Stimulated activated CD4-positive, alpha-beta T cell treated with anti-CD3 and anti-CD28 coated beads, Interleukin-4, amount 100 ng/mL, for 48 hours (primary cell): ENCODE data around the gene NFATC2.

Experiments
- DNase-seq, 2 donors: peaks; one replicate each; pipeline ENCODE4 v3.0.0-alpha.2; 2020; ENCODE audit warnings: low read depth in 2 of 2

Gene NFATC2

DNA sequence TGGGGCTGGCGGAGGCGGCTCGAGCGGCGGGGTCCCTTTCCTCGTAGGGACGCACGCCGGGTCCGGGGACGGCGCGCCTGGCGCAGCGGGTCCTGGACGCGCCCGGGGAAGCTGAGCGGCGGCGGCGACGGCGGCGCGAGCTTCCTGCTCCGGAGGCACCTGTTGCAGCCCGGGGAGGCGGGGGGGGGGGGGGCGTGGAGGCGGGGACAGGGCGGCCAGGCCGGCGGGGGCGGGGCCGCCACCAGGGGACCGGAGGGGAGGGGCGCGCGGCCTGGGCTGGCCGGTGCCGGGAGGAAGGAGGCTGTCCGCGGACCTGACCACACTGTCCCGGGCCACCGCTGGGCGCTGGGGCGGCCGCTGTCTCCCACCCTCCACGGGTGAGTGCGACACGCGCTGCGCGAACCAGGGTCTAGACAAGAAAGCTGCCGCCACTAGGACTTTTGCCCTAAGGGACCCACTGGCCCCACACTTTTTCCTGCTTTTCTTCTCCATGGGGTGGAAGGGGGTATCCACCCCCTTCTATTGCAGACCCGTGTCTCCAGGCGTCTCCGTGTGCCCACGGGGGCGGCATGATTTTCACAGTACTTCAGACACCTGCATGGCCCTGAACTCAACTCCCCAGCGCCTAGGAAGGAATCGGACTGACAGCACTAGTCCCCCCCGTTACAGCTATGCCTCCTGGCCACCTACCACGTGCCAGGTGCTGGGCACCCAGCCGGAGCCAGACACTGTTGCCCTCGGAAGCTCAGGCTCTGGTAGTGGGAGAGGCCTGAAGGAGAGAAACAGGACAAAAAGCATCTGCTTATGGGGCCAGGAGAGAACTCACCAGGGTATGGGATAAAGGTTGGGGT is at the start of gene NFATC2:
Gene NFATC2, minus strand, starts transcription at position 149 of the 851 bp plus-strand sequence. CDS start 220 bp downstream, outside the sequence.
- DNase-seq: no peak

DNA sequence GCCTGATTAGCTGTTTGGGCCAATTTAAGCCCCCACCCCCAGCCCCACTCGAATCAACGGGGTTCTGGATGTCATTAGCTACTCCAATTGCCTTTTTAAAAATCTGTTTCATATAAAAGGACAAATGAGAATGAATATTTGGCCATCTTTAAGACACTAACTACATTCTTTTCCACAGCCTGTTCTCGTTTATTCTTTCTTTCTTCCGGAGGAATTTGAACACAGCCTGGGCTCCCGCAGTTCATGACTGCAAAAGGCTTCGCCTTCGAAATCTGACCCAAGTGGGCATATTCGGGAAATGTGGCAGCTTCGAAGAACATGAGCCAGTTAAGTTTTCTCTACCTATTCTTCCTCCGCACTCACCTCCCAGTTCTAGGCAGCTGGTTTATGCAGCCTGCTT is 49.4 kb upstream of the NFATC2 start:
- DNase-seq: no peak

DNA sequence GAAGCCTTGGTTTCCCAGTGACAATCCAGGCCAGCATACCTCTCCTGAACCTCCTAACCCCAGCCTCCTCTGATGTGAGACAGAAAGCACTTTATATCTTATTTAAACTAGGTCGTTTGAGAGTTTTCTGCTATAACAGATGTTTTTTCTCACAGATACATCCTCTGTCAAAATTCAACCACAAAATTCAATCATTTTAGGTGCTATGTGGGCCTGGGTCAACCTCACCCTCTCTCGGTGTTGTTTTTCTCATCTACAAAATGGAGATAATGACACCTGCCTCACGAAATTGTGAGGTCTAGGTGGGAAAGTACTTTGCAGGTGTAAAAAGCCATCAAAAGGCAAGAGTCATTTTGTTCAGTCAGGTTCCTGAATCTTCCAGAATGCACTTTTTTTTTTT is 46.2 kb upstream of the NFATC2 start:
- DNase-seq: no peak

DNA sequence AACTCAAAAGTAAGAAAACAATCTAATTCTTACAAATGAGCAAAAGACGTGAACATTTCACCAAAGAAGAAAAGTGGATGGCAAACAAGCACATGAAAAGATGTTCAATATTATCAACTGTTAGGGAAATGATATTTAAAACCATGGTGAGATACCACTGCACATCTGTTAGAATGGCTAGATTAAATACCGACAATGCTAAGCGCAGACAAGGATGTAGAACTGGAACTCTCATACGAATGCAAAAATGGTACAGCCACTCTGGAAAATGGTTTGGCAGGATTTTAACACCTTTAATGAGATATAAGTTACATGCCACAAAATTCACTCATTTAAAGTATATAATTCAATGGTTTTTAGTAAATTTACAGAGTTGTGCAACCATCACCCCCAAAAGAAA is 44.6 kb upstream of the NFATC2 start:
- DNase-seq: no peak

DNA sequence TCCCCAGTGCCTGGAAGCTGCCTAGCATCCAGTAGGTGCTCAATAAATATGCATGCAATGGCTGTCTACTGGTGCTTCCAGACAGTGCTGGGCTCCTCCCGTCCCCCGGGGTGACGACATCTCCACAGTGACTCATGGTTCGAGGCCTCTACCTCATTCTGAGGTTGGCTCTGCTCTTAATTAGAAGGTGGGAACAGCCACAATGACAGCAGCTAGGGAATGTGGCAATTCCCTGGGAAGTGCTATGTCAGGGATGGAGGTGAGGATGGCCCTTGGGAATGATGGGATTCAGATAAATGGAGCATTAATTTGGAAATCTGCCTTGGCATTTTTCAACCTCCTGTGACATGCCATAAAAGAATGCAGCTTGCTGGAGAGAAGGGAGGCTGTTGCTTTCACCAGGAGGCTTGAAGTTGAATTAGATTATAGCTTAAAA is 43.5 kb upstream of the NFATC2 start:
- DNase-seq: no peak

DNA sequence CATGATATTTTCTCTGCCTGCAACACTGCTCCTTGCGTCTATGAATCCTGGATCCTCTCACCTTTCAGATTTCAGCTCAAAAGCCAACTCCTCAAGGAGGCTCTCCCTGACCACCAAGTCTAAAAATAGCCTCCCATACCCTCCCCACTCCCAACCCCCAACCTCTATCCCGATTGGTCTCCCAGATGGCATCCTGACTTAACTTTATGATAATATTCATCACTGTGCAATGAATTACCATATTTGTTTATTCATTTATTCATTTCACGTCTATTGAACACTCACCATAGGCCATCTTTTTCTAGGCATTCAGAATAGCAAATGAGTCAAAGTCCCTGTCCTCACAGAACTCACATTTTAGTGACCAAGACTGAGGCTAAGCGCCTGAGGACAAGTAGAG is 42.6 kb upstream of the NFATC2 start:
- no peak for DNase-seq

DNA sequence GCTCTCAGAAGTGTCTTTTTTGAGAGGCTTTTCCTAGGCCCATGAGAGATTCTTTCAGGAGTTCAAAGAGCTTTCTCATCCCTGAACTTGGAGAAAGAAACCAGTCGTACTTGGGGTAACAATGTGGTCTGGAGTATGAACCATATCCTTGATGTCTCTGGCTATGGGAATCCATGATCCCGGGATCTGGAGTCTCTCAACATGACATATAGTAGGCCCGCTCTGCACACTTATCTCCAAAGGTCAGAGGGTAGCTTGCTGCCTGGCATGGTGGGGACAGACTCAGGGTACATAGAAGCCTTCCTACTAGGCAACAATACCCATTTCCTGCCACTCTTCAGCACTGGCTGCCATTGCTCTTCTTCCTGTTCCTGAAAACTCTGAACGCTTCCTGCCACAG is 42.2 kb upstream of the NFATC2 start:
- no peak for DNase-seq

DNA sequence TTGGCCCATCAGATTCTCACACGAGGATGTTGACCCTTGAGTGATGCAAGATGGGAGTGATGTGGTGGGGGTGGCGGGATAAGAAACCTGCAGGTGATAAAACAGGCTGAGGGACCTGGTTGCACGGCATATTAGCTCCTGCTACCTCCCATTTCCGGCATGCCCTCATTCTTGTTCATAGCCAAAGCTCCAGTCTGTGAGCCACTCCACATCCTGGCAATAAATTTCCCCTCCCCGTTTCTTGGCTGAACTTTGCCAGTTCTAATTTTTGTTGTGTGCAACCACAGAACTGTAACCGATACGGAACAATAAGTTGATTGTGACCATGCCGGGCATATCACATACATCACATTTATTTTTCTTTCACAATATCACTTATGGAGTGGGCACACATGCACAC is 41.6 kb upstream of the NFATC2 start:
- DNase-seq: no peak

DNA sequence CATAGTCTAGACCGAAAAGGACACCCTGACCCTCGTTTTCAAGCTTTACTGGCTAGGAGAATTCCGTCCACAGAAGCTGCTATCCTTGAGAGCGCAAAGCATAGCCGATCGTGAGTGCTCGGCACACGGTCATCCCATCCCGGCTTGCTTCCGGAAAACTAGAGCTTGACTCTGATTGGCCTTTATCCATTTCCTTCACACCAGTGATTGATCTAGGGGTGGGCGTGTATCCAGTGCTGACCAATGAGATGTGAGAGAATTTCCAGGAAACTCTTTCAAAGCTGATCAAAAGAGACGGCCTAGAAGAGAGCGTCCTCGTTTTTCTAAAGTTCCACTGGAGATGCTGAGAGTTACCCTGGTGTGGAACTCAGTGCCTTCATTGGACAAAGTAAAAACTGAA is 41.0 kb upstream of the NFATC2 start:
- no peak for DNase-seq

DNA sequence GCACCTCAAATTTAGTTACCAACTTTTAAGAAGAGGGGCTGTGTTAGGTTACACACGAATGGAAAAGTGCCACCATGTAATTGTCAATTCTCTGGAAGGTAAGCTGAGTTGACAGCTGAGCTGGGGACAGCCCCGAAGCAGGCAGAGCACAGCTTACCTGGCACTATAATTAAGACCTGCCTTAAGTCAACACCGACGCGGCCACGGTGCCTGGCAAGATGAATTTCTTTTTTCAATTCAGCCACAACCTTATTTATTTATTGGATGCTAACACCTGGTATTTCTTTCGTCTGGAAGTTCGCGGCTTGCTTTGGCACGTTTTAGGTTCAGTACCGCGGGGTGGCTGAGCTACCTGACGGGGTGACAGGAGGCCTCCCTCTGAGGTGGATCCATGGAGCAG is 40.6 kb upstream of the NFATC2 start:
- DNase-seq: no peak

DNA sequence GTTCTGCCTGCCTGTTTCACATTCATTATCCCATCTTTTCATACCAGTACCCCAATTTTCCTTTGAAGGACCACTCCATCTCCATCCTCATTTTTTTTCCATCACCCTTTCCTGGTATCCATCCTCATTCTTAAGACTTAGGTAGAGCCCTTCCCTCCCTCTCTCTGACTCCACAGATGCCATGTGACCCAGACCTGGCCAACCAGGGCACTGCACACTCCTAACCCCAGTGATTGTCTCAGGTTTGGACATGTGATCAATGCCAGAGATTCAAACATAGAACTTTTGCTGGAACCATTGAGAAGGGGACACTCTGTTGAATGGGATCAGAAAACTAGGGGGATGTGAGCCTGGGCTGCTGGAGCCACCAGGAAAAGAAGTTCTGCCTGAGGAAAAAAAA is 39.1 kb upstream of the NFATC2 start:
- no peak for DNase-seq

DNA sequence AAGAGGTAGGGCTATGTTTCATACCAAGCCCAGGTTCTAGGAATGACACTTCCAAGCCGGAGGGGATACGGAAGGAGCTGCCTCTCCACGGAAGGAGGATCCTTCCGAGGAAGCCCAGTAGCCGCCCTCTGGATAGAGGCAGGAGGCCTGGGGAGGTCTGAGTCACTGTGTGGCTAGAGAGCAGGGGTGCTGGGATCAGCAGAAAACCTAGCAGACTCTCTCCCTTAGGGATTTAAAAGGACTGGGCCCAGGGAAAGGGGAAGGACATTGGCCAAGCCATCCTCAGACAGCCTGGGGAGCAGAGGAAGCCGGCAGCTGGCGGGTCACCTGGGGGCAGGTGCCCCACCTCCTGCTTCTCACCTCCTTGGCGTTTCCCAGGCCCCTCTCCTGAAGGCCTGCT is 36.6 kb upstream of the NFATC2 start:
- DNase-seq: no peak

DNA sequence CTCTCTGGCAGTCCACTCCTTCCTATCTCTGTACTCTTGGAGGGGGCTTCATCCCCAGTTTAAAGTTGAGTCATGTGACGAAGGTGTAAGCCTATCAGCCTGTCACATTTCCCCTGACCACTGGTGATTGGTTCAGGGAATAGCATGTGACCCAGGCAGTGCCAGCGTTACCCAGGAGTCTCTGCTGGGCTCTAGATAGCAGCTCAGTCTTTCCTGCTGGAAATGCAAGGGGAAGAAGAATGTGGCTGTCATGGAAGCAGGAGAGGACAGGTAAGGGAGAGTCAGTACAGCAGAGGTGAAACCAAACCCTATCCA is 35.6 kb upstream of the NFATC2 start:
- DNase-seq: no peak

DNA sequence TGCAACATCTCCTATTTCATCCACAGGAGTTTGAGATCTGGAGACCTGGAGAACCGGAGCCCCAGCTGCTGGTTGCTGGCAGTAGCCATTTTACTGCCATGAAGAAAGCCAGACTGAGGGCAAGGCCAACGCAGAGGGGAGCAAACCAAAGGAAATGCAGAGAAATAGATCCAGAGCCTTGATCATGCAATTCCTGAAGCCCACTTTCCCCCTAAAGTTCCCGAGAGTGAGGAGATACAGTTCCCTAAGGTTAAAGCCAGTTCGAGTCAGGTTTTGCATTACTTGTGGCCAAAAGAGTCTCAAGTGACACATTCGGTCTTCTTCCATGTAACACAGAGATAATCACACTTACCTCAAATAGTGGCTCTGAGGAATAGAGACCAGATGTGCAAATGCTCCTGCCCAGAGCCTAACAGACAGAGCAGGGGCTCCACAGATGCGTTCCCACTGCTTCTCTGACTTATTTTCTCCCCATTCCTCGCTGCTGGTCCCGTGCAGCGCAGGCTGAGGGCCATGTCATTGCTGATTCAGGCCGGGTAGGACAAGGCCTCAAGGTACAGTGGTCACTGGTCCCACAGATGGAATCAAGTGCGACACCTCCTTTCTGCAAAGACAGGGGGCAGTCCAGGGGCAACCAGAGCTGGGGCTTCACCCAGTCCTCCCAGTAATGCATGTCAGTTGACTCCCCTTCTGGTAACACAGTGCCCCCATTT is 35.1 kb upstream of the NFATC2 start:
- DNase-seq: no peak

DNA sequence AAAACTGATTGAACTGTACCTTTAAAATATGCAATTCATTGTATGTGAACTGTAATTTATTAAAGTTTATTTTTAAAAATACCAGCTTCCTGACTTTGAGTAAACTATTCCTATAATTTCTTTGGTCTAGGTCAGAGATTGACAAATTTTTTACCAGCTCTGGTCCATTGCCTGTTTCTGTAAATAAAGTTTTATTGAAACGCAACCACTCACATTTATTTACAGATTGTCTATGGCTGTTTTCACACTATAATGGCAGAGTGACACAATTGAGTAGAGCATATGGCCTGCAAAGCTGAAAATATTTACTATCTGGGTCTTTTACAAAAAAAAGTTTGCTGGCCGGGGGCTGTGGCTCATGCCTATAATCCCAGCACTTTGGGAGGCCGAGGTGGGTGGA is 33.0 kb upstream of the NFATC2 start:
- no peak for DNase-seq

DNA sequence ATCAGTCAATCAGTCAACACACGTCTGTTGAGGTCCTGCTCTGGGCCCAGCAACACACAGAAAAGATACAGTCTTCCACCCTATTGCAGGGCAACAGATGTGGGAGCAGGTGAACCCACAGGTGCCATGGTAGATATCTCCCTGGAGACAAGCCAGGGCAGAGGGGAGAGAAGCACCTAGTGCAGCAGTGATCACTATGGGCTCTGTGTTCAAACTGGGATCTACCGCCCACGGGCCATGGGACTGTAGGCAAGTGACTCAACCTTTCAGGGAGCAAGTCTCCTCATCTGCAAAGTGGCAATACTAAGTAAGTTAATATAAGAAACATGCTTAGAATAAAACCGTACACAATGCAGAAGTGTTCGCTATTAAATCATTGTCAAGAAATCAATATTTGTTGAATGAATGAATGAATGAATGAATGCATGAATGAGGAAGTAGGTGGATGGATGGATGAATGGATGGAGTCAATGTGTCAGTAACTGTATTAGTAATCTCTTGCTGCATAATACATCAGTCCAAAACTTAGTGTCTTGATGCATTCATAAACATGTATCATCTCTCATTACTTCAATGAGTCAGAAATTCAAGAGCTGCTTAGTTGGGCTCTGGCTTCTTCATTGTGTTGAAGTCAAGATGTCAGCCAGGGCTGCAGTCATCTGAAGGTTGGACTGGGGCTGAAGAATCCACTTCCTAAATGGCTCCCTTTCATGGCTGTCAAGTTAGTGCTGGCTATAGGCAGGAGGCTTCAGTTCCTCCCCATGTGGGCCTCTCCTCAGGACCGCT is 31.9 kb upstream of the NFATC2 start:
- peak; percentile 49 to 57 for DNase-seq

DNA sequence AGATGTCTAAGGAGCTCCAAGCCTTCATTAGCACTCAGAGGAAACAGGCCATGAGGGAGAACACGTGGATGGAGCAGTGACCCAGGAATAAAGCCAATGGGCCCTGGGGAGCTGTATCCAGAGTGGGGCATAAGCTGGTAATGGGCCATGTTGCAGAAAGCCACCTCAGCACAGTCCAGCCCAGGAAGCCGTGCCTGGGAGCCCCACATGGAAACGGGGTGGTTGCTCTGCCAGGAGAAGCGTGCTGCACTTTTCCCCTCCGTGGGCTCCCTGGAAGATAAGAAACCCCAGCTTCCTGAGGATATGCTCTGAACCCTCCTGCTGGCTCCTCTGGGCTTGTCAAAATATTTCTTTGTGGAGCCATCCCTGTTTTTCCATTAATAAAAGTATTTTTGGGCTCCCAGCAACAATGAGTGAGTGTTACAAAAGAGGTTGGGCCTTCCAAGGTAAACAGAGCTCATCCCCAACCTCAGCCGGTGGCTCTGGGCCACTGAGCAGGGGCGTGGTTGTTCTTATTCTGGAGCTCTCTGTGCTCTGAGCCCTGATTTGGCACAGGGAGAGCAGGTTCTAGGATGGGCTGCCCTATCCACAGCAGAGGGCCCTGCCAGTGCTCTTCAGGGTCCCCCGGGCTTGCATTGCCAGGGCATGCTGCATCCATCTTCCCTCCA is 31.2 kb upstream of the NFATC2 start:
- no peak for DNase-seq

DNA sequence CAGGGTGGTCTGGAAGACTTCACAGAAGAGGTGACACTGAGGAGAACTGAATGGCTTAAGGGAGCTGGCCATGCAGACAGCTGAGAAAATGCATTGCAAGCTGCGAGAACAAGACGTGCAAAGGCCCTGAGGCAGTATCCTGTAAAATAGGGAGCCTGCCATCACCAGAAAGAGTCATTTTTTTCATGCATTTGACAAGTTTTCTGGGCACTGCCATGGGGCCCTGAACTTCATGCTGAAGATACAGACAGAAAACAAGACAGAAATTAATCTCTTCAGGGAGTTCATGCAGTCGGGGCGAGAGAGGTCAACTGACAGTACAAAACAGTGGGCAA is 28.9 kb upstream of the NFATC2 start:
- DNase-seq: no peak

DNA sequence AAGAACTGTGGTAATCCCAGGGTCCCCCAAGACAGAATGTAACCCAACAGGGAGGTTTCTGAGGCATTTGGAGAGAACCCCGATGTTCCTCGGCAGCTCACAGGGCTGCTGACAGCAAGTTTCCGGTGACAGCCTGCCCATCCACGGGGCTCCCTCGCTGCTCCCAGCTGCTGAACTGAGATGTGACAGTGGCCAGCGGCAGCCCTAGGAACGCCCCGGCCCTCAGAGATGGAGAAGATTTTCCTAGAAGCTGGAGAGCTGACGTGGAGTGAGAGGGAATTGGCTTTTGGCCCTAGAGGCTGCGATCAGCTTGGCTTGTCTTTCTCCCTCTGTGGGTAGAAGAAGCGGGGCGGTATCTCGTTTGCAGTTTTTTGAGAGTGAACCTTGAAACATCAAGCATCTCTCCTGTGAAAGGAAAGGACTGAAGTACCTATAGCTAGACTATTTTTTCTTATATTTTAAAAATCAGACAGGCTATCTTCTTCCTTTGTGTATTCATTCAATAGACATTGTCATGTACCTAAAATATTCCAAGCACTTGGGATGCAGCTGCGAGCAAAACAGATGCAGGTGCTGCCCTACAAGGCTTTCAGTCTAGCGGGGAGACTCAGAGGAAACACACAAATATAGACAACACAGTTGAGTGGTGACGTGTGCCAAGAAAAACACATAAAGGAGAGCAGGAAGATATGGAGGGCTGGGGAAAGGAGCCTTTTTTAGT is 28.4 kb upstream of the NFATC2 start:
- no peak for DNase-seq

DNA sequence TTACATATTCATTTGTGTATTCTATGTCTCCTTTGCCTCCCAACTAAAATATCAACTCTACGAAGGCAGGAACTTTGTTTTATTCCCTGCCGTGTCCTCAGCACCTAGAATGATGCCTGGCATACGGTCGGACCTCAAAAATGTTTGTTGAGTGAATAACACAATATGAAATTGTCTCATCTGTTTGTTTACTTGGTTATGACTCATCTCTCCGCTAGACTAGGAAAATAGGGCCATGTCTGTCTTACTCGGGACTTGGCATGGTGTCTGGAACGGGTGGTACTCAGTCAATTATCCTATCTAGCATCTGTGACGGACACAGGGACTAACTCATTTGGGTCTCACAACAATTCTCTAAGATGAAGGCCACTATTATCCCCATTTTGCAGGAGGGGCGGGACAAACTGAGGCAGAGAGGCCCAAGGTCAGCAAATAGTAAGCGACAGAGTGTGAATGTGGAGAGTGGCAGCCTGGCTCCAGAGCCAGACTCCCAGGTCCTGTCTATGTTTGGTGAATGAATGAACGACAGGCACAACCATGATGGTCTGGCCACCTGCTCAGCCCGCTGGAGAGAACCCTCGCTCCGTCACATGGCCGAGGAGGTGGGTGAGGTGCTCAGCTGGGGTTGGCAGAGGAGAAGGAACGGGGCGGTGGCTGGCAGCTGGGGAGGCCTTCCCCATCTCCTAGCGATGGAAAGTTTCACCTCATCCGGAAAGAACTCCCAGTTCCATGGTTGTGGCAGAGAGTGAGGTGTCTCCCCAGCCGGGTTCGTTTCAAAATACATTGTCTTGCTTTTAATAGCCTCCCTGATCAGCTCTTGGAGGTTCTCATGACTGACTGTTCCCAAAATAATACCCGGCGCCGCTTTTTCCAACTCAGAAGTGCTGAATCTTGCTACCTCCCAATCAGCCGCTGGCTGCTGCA is 27.6 kb upstream of the NFATC2 start:
- no peak for DNase-seq
